SK-N-SH (cell line): ENCODE measurements around the gene THAP12. TPM values are rescaled to one million over a fixed set of nuclear protein-coding genes. Genes with fewer than 3 reads are reported as not detected.

Experiments used
- CTCF ChIA-PET: fragments of 300-600, 350-600 bp; formaldehyde crosslinking; extraction: SDS; loops from one replicate; lab custom pipeline; 2021; lab: Yijun Ruan, JAX
- POLR2A ChIA-PET: fragments of 350-600 bp; sonication (Branson Sonifier 250); formaldehyde crosslinking; extraction: SDS; loops from one replicate; lab custom pipeline; 2020; ENCODE audit warnings: antibody characterized with exemption, inconsistent platforms; lab: Yijun Ruan, JAX
- DNase-seq: peaks from one replicate; pipeline ENCODE4 v3.0.0; 2012
- H2AFZ ChIP-seq: fragments of 200-600 bp; sonication (generic); 2 replicates; pipeline ENCODE4 v1.8.1; 2016; ENCODE audit warnings: antibody characterized with exemption, mild to moderate bottlenecking, low read depth
- H3F3A ChIP-seq: fragments of 200-600 bp; sonication (generic); replicated peaks from 2 replicates; pipeline ENCODE3; 2016; ENCODE audit warnings: antibody characterized with exemption, mild to moderate bottlenecking; ENCODE audit not compliant: insufficient read depth
- H3K27ac ChIP-seq, 2 experiments: fragments of 200-500 bp in 1 of 2; fragments of 200-600 bp in 1 of 2; sonication (Bioruptor generic) in 1 of 2; sonication (generic), shearing (Covaris generic) in 1 of 2; 2 replicates each; pipeline versions ENCODE4 v1.5.1 to v1.6.1; 2014 to 2016; ENCODE audit warnings: low read depth in 2 of 2, inconsistent platforms in 1 of 2, low read length in 1 of 2, mild to moderate bottlenecking in 1 of 2, mixed read lengths in 1 of 2
- H3K27me3 ChIP-seq: fragments of 200-600 bp; sonication (generic), shearing (Covaris generic); 2 replicates; pipeline ENCODE4 v1.6.1; 2016; ENCODE audit warnings: mixed run types; ENCODE audit not compliant: insufficient read depth
- H3K36me3 ChIP-seq, 2 experiments: fragments of 200-500 bp in 1 of 2; fragments of 200-600 bp in 1 of 2; sonication (Bioruptor generic) in 1 of 2; sonication (generic) in 1 of 2; replicated peaks in 1 of 2; 2 replicates each; pipeline versions ENCODE3 to v1.5.1; 2014 to 2016; ENCODE audit warnings: low read length in 1 of 2, mild to moderate bottlenecking in 1 of 2; ENCODE audit not compliant: insufficient read depth in 2 of 2, control insufficient read depth in 1 of 2
- H3K4me1 ChIP-seq, 2 experiments: fragments of 200-500 bp in 1 of 2; fragments of 200-600 bp in 1 of 2; sonication (Bioruptor generic) in 1 of 2; sonication (generic), shearing (Covaris generic) in 1 of 2; 2 replicates each; pipeline versions ENCODE4 v1.5.1 to v1.6.1; 2014 to 2016; ENCODE audit warnings: low read depth in 1 of 2, low read length in 1 of 2, mixed run types in 1 of 2; ENCODE audit not compliant: insufficient read depth in 2 of 2, control insufficient read depth in 1 of 2
- H3K4me2 ChIP-seq: fragments of 200-600 bp; sonication (generic), shearing (Covaris generic); 2 replicates; pipeline ENCODE4 v1.6.1; 2017; ENCODE audit warnings: mixed run types
- H3K4me3 ChIP-seq, 2 experiments: fragments of 200-500 bp in 1 of 2; fragments of 200-600 bp in 1 of 2; sonication (Bioruptor generic) in 1 of 2; sonication (generic), shearing (Covaris generic) in 1 of 2; 2 replicates each; pipeline versions ENCODE4 v1.5.1 to v1.8.1; 2014 to 2016; ENCODE audit warnings: low read depth in 2 of 2, inconsistent platforms in 1 of 2, low read length in 1 of 2, mild to moderate bottlenecking in 1 of 2, mixed read lengths in 1 of 2, moderate library complexity in 1 of 2
- H3K79me2 ChIP-seq: fragments of 200-600 bp; sonication (generic); 2 replicates; pipeline ENCODE4 v1.8.1; 2017; ENCODE audit warnings: mild to moderate bottlenecking; ENCODE audit not compliant: insufficient read depth
- H3K9ac ChIP-seq: fragments of 200-600 bp; sonication (generic); 2 replicates; pipeline ENCODE4 v1.6.1; 2017; ENCODE audit warnings: mixed run types
- H3K9me2 ChIP-seq: fragments of 200-600 bp; sonication (generic); 2 replicates; pipeline ENCODE4 v1.6.1; 2017; ENCODE audit warnings: mixed run types
- H3K9me3 ChIP-seq: fragments of 200-600 bp; sonication (generic); 2 replicates; pipeline ENCODE4 v1.6.1; 2017; ENCODE audit warnings: mixed run types, mild to moderate bottlenecking, moderate library complexity
- H4K20me1 ChIP-seq: fragments of 200-600 bp; sonication (generic); 2 replicates; pipeline ENCODE4 v1.6.1; 2017; ENCODE audit warnings: mild to moderate bottlenecking, mixed run types; ENCODE audit not compliant: insufficient read depth
- CHD2 ChIP-seq: fragments of 150-350 bp; IDR thresholded peaks from 2 replicates; pipeline ENCODE4 v1.6.1; 2018; ENCODE audit warnings: low read length; ENCODE audit not compliant: partially characterized antibody
- CTCF ChIP-seq: fragments of 200-600 bp; sonication (generic); IDR thresholded peaks from 2 replicates; pipeline ENCODE4 v1.6.1; 2017; ENCODE audit warnings: antibody characterized with exemption, mild to moderate bottlenecking, moderate library complexity
- EZH2phosphoT487 ChIP-seq: fragments of 200-600 bp; sonication (generic); IDR thresholded peaks from 2 replicates; pipeline ENCODE4 v1.6.1; 2017; ENCODE audit warnings: low read depth, mixed run types, mild to moderate bottlenecking, antibody characterized with exemption, moderate library complexity, borderline replicate concordance
- GATA2 ChIP-seq: sonication (generic); formaldehyde crosslinking; IDR thresholded peaks from 2 replicates; pipeline ENCODE4 v1.5.0; 2020; ENCODE audit warnings: mild to moderate bottlenecking, missing genetic modification reagents
- MXI1 ChIP-seq: IDR thresholded peaks from 2 replicates; pipeline ENCODE4 v1.6.1; 2012; ENCODE audit warnings: mild to moderate bottlenecking, low read depth, low read length, improper control_type of control experiment
- NFIC ChIP-seq: IDR thresholded peaks from 2 replicates; pipeline ENCODE4 v1.4.0; 2012; ENCODE audit warnings: borderline replicate concordance
- REST ChIP-seq: IDR thresholded peaks from 2 replicates; pipeline ENCODE4 v1.6.1; 2012; ENCODE audit warnings: mild to moderate bottlenecking, low read depth, low read length, moderate library complexity
- RXRA ChIP-seq: IDR thresholded peaks from 2 replicates; pipeline ENCODE4 v1.4.0; 2012; ENCODE audit warnings: low read depth, mild to moderate bottlenecking, borderline replicate concordance
- SIN3A ChIP-seq: IDR thresholded peaks from 2 replicates; pipeline ENCODE4 v1.6.1; 2012; ENCODE audit warnings: low read depth, mild to moderate bottlenecking, low read length, moderate library complexity, borderline replicate concordance
- TCF12 ChIP-seq: IDR thresholded peaks from 2 replicates; pipeline ENCODE4 v1.4.0; 2012
- YY1 ChIP-seq: IDR thresholded peaks from 2 replicates; pipeline ENCODE4 v1.4.0; 2012; ENCODE audit warnings: low read depth, mild to moderate bottlenecking
- ZBTB33 ChIP-seq: IDR thresholded peaks from 2 replicates; pipeline ENCODE4 v1.4.0; 2012; ENCODE audit warnings: low read depth, borderline replicate concordance
- WGBS: methylation state at CpG from one replicate; pipeline ENCODE4 v1.1.6; 2017; ENCODE audit warnings: low lambda C conversion rate; 5-methylcytosine and 5-hydroxymethylcytosine counted together
- polyA plus RNA-seq, 3 experiments: library from polyadenylated mRNA; depleted of rRNA; stranded (reverse); fragments of >200 nt; gene quantifications; 2 replicates each; pipeline ENCODE4 v1.2.3, GENCODE V29; 2012

Gene THAP12
- polyA plus RNA-seq, 1 of the 3 experiments (the other 2 are of a cell fraction): 14.9 TPM

DNA sequence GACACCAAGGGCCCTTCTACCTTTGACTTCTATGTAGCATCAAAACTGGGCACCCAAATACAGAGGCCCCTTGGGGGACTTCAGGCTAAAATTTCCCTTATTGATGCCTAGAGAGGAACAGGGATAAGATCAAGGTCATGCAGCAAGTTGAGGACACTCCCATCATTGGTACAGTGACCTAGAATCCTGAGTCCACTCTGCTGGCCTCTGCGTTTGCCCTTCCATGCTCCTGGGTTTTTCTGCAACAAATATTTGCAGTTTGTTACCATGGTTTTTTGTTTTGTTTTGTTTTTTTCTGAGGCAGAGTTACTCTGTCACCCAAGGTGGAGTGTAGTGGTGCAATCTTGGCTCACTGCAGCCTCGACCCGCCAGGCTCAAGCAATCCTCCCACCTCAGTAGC is 64.2 kb downstream of the THAP12 start (continued):
- TF ChIP-seq REST (no peak), SIN3A (no peak), CHD2 (no peak)

- CTCF ChIA-PET: interaction anchor here (0.8 to 16.5 kb wide), 4 partner anchors 35 to 448 kb away, joined by 3 to 328 read pairs (median 3); partner anchors contain the start of gene WNT11
- Histone ChIP-seq H3K36me3 (no peaks in the 10 kb centered on the region), H3K4me2 (no peak overlapping the region)
- TF ChIP-seq NFIC (no peak), EZH2phosphoT487 (no peak), ZBTB33 (no peak), CTCF (no peak), YY1 (no peak), REST (no peak), MXI1 (no peak), GATA2 (CRISPR knock-in tag) (no peak), TCF12 (no peak), RXRA (no peak)
- TF ChIP-seq, all 33 proteins: peak for 0
- Histone ChIP-seq H4K20me1 (no peaks in the 10 kb centered on the region), H2AFZ (no peak overlapping the region), H3F3A (no peaks in the 10 kb centered on the region), H3K9me2 (no peaks in the 10 kb centered on the region), H3K79me2 (no peaks in the 10 kb centered on the region), H3K4me1 (no peaks in the 10 kb centered on the region), H3K4me3 (no peak overlapping the region), H3K27me3 (no peaks in the 10 kb centered on the region), H3K27ac (no peak overlapping the region), H3K9ac (no peak overlapping the region), H3K9me3 (no peaks in the 10 kb centered on the region)
- DNase-seq: no peak
- WGBS: 91% methylated on average over 6 of the region's 8 CpGs
- POLR2A ChIA-PET: no interaction called here
These were observed 65.6 kb downstream of the THAP12 start for GRCh38 chr11:76315182-76315853.
